Measurements from ENCODE around the gene RNF212.

The RNF212 gene

DNA sequence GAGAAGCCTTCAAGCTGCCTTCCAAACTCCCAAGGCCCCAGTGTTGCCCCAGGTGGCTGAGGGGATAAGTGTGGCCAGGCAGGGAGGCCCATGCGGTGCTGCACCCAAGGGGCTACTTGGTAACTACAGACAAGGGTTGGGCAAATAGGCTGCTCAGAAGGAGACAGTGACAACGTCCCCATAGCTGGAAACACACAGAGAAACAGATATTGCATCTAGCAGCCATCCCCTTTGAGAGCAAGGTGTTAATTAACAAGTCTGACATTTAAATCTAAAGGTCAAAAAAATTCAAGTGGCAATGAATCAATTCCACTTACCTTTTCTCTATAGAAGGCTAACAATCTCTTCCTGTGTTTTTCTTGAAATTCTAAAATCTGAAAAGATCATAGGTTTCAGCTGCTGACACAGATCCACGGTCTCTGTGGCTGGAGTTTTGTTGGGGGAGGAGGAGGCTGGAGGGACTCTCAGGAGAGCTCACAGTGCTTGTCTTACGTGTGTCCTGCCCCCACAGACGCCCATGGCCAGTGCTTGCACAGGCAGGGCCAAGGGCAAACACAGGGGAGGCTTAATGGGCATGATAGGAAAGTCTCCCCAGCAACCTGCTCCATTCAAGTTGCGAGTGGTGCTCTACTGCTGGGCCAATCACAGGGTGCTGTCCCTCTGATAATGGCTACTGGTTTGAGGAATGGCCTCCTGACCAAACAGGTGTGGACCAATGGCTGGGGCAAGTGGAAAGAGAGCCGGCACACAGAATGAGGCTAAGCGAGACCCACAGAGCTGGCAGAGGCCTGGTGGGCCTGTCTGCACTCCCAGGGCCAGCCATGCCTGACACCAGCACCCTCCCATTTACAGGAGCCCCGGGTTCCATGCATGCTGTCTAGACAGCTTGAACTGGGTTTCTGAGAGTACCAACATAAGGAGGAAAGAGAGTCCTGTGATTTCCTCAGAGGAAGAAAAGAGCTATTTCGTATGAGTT, 22.6 kb downstream of the RNF212 start:
- no peak overlapping the region for H3K4me3 ChIP-seq (ENCODE audit: low read depth in 1 of 2, low read length in 1 of 2)
- no peaks in the 10 kb centered on the region for H3K27me3 ChIP-seq
- TF ChIP-seq, protein P1, sequence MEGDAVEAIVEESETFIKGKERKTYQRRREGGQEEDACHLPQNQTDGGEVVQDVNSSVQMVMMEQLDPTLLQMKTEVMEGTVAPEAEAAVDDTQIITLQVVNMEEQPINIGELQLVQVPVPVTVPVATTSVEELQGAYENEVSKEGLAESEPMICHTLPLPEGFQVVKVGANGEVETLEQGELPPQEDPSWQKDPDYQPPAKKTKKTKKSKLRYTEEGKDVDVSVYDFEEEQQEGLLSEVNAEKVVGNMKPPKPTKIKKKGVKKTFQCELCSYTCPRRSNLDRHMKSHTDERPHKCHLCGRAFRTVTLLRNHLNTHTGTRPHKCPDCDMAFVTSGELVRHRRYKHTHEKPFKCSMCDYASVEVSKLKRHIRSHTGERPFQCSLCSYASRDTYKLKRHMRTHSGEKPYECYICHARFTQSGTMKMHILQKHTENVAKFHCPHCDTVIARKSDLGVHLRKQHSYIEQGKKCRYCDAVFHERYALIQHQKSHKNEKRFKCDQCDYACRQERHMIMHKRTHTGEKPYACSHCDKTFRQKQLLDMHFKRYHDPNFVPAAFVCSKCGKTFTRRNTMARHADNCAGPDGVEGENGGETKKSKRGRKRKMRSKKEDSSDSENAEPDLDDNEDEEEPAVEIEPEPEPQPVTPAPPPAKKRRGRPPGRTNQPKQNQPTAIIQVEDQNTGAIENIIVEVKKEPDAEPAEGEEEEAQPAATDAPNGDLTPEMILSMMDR (IDR thresholded peaks at IDR 0.05): no peak
- no peaks in the 10 kb centered on the region for H3K36me3 ChIP-seq
- H3K9me3 ChIP-seq: no peaks in the 10 kb centered on the region
- H3K27ac ChIP-seq: no peak overlapping the region
- H3K4me1 ChIP-seq (ENCODE audit: control insufficient read depth in 1 of 2, insufficient read depth in 1 of 2, low read depth in 1 of 2, low read length in 1 of 2): no peaks in the 10 kb centered on the region

DNA sequence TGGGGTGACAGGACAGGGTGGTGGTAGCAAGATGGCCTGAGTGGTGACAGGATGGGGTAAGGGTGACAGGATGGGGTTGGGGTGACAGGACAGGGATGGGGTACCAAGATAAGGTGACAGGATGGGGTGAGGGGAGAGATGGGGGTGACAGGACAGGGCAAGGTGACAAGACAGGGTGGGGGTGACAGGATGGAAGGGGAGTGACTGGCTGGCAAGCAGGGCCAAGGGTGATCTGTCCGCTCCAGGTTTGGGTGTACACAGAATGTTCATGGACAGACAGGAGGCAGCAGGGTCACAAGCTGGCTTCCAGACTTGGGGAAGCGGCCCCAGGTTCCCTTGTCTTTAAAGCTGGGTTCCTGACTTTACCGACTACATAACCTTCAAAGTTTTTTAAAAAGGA, 23.3 kb downstream of the RNF212 start:
- Histone ChIP-seq H3K27ac (no peak overlapping the region), H3K4me3 (ENCODE audit: low read depth in 1 of 2, low read length in 1 of 2) (no peak overlapping the region), H3K36me3 (no peaks in the 10 kb centered on the region), H3K27me3 (no peaks in the 10 kb centered on the region), H3K9me3 (no peaks in the 10 kb centered on the region), H3K4me1 (ENCODE audit: control insufficient read depth in 1 of 2, insufficient read depth in 1 of 2, low read depth in 1 of 2, low read length in 1 of 2) (no peaks in the 10 kb centered on the region)
- TF ChIP-seq, protein P1 (IDR thresholded peaks at IDR 0.05): no peak

DNA sequence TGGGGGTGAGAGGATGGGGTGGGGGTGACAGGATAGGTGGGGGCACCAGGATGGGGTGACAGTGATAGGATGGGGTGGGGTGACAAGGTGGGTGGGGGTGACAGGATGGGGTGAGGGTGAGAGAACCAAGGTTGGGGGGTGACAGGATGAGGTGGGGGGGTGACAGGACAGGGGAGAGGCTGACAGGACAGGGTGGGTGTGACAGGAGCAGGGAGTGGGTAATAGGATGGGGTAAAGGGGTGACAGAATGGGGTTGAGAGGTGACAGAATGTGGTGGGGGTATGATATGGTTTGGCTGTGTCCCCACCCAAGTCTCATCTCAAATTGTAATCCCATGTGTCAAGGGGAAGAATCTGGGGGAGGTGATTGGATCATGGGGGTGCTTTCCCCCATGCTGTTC, 26.0 kb downstream of the RNF212 start:
- Histone ChIP-seq H3K27me3 (peaks cover 3% of the 10 kb centered on the region), H3K9me3 (no peaks in the 10 kb centered on the region), H3K36me3 (no peaks in the 10 kb centered on the region), H3K4me1 (ENCODE audit: control insufficient read depth in 1 of 2, insufficient read depth in 1 of 2, low read depth in 1 of 2, low read length in 1 of 2) (no peaks in the 10 kb centered on the region), H3K27ac (no peak overlapping the region), H3K4me3 (ENCODE audit: low read depth in 1 of 2, low read length in 1 of 2) (no peak overlapping the region)
- TF ChIP-seq, protein P1 (IDR thresholded peaks at IDR 0.05): no peak

DNA sequence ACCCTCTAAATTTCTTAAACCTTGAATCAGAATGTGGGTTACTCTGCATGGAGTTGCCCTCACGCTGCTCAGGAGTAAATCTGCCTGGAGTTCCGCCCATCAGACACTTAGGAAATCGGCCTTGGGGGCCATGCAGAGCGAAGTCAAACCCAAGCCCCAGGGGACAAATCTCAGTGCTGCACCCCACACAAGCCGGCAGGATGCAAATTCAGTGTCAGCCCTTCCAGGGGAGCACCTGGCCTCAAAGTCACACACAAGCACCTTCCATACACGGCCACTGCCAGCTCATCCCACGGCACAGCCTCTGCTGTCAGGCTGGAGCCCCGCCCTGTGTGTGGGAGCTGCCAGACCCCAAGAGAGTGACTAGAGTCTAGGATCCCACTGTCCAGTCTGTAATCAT, 27.4 kb downstream of the RNF212 start:
- peaks cover 16% of the 10 kb centered on the region for H3K27me3 ChIP-seq

DNA sequence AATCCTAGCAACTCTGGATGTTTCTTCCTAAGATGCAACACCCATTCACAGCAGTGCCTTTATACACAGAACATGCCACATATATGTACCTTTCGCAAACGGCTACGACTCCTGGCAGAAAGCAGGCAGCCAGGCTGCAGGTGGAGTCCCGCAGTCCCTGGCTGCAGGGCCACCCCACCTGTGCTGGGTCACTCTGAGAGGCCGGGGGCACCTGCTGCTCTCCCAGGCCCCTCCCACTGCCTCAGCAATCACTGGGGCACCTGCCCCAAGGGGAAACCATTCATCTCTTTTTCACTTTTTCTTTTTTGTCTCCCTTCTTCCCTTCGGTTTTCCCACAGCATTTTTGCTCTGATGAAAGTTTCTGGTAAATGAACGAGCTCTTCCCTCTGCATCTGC, 28.0 kb downstream of the RNF212 start:
- TF ChIP-seq, protein P1 (IDR thresholded peaks at IDR 0.05): no peak
- Histone ChIP-seq H3K9me3 (no peaks in the 10 kb centered on the region), H3K27me3 (peaks cover 22% of the 10 kb centered on the region), H3K27ac (no peak overlapping the region), H3K4me1 (ENCODE audit: control insufficient read depth in 1 of 2, insufficient read depth in 1 of 2, low read depth in 1 of 2, low read length in 1 of 2) (no peaks in the 10 kb centered on the region), H3K4me3 (ENCODE audit: low read depth in 1 of 2, low read length in 1 of 2) (no peak overlapping the region), H3K36me3 (no peaks in the 10 kb centered on the region)

More for the DNA sequence above, 27.4 kb downstream of the RNF212 start:
- TF ChIP-seq, protein P1 (IDR thresholded peaks at IDR 0.05): no peak
- Histone ChIP-seq H3K9me3 (no peaks in the 10 kb centered on the region), H3K4me3 (ENCODE audit: low read depth in 1 of 2, low read length in 1 of 2) (no peak overlapping the region), H3K4me1 (ENCODE audit: control insufficient read depth in 1 of 2, insufficient read depth in 1 of 2, low read depth in 1 of 2, low read length in 1 of 2) (no peaks in the 10 kb centered on the region), H3K36me3 (no peaks in the 10 kb centered on the region), H3K27ac (no peak overlapping the region)

Measured in neutrophil (primary cell).